A549 (cell line): Measurements from ENCODE around the gene PDP2. TPM values are rescaled to one million over a fixed set of nuclear protein-coding genes. Genes with fewer than 3 reads are reported as not detected.

Experiments used
- ATAC-seq, 2 experiments: fragments of 200-7000 bp in 1 of 2; fragments of >200 bp in 1 of 2; cut with Nextera tagmentation in 1 of 2; cut with Tn5 transposase in 1 of 2; 3 replicates each; pipeline versions ENCODE4 v1.8.0 to v1.9.1; 2018 to 2020; ENCODE audit warnings: mild to moderate bottlenecking in 1 of 2, moderate library complexity in 1 of 2
- CTCF ChIA-PET: fragments of 300-600 bp; sonication (Branson Sonifier 250); formaldehyde crosslinking; extraction: SDS; loops from one replicate; lab custom pipeline; 2021; ENCODE audit warnings: antibody characterized with exemption, inconsistent platforms; lab: Yijun Ruan, JAX
- POLR2A ChIA-PET: fragments of 350-600 bp; formaldehyde crosslinking; extraction: SDS; loops from one replicate; lab custom pipeline; 2021; ENCODE audit warnings: antibody characterized with exemption, inconsistent platforms; lab: Yijun Ruan, JAX
- DNase-seq, 2 experiments: peaks; one replicate each; pipeline versions ENCODE4 v3.0.0 to v3.0.0-alpha.2; 2011 to 2016; ENCODE audit warnings: low read depth in 1 of 2, low spot score in 1 of 2
- FAIRE-seq: peaks from 2 replicates; lab custom pipeline; 2011; peaks lifted over from hg19 to GRCh38; lab: Jason Lieb, UNC
- H3K27ac ChIP-seq, 2 experiments: fragments of >200 bp; sonication (Bioruptor Twin); formaldehyde crosslinking; 3 replicates each; pipeline ENCODE4 v1.5.1; 2016 to 2017
- H3K4me1 ChIP-seq: fragments of >200 bp; sonication (Bioruptor Twin); formaldehyde crosslinking; 3 replicates; pipeline ENCODE4 v1.6.1; 2016
- H3K4me2 ChIP-seq: fragments of >200 bp; sonication (Bioruptor Twin); formaldehyde crosslinking; 3 replicates; pipeline ENCODE4 v1.6.1; 2016
- H3K4me3 ChIP-seq: fragments of >200 bp; sonication (Bioruptor Twin); formaldehyde crosslinking; 3 replicates; pipeline ENCODE4 v1.5.1; 2016
- H3K9me3 ChIP-seq: fragments of >200 bp; sonication (Bioruptor Twin); formaldehyde crosslinking; 3 replicates; pipeline ENCODE4 v1.6.1; 2016
- CBX2 ChIP-seq: fragments of 200-600 bp; sonication (generic); IDR thresholded peaks from 2 replicates; pipeline ENCODE4 v1.6.1; 2016; ENCODE audit warnings: low read depth, mild to moderate bottlenecking, borderline replicate concordance
- CBX8 ChIP-seq: fragments of 200-600 bp; sonication (generic); IDR thresholded peaks from 2 replicates; pipeline ENCODE4 v1.6.1; 2016
- ELK1 ChIP-seq: fragments of 150-350 bp; IDR thresholded peaks from 2 replicates; pipeline ENCODE4 v1.6.1; 2014; ENCODE audit warnings: low read depth, mild to moderate bottlenecking, low read length
- HEYL ChIP-seq: fragments of 250-450 bp; sonication (Bioruptor Pico); IDR thresholded peaks from 2 replicates; pipeline ENCODE4 v1.8.0; 2021; ENCODE audit warnings: mild to moderate bottlenecking, moderate library complexity
- HOXA7 ChIP-seq: fragments of 250-450 bp; sonication (Bioruptor Pico); IDR thresholded peaks from 2 replicates; pipeline ENCODE4 v1.5.0; 2020; ENCODE audit warnings: mild to moderate bottlenecking, moderate library complexity
- HOXB13 ChIP-seq: fragments of 250-450 bp; sonication (Bioruptor Pico); IDR thresholded peaks from 2 replicates; pipeline ENCODE4 v1.5.0; 2020; ENCODE audit warnings: low read depth, mild to moderate bottlenecking, moderate library complexity
- KDM1A ChIP-seq: fragments of 200-600 bp; sonication (generic); IDR thresholded peaks from 2 replicates; pipeline ENCODE4 v1.6.1; 2016; ENCODE audit warnings: low read depth, mild to moderate bottlenecking
- MAX ChIP-seq: IDR thresholded peaks from 2 replicates; pipeline ENCODE4 v1.6.1; 2012
- NFE2L2 ChIP-seq: fragments of 150-350 bp; conservative IDR thresholded peaks from 2 replicates; pipeline ENCODE4 v1.6.1; 2014; ENCODE audit warnings: low read length
- NPAS2 ChIP-seq: fragments of 250-450 bp; sonication (Bioruptor Pico); IDR thresholded peaks from 2 replicates; pipeline ENCODE4 v1.8.0; 2022; ENCODE audit warnings: mild to moderate bottlenecking, moderate library complexity, borderline replicate concordance
- NR3C1 ChIP-seq: fragments of >200 bp; sonication (Bioruptor Twin); formaldehyde crosslinking; IDR thresholded peaks from 3 replicates; pipeline ENCODE4 v1.6.1; 2017
- PHF8 ChIP-seq: fragments of 200-600 bp; sonication (generic); IDR thresholded peaks from 2 replicates; pipeline ENCODE4 v1.6.1; 2016; ENCODE audit warnings: low read depth, mild to moderate bottlenecking, antibody characterized with exemption, moderate library complexity, borderline replicate concordance
- POLR2A ChIP-seq: IDR thresholded peaks from 2 replicates; pipeline ENCODE4 v1.6.1; 2012; ENCODE audit warnings: mild to moderate bottlenecking, low read length
- RAD21 ChIP-seq, 2 experiments: fragments of >200 bp in 1 of 2; sonication (Bioruptor Twin) in 1 of 2; formaldehyde crosslinking in 1 of 2; IDR thresholded peaks in 1 of 2; conservative IDR thresholded peaks in 1 of 2; 2 replicates in 1 of 2; 3 replicates in 1 of 2; pipeline ENCODE4 v1.6.1; 2012 to 2018; ENCODE audit warnings: inconsistent platforms in 1 of 2
- RCOR1 ChIP-seq: fragments of 150-350 bp; IDR thresholded peaks from 2 replicates; pipeline ENCODE4 v1.6.1; 2014; ENCODE audit warnings: antibody characterized with exemption, low read length, low read depth
- REST ChIP-seq: fragments of 200-600 bp; sonication (generic); IDR thresholded peaks from 2 replicates; pipeline ENCODE4 v1.6.1; 2016; ENCODE audit warnings: antibody characterized with exemption, mild to moderate bottlenecking, moderate library complexity
- RFX5 ChIP-seq: fragments of 450-650 bp; IDR thresholded peaks from 2 replicates; pipeline ENCODE4 v1.7.1; 2014; ENCODE audit warnings: antibody characterized with exemption, mild to moderate bottlenecking, moderate library complexity
- SREBF2 ChIP-seq: fragments of 450-650 bp; IDR thresholded peaks from 2 replicates; pipeline ENCODE4 v1.6.1; 2014; ENCODE audit warnings: mild to moderate bottlenecking, moderate library complexity
- TFCP2L1 ChIP-seq: fragments of 250-450 bp; sonication (Bioruptor Pico); IDR thresholded peaks from 2 replicates; pipeline ENCODE4 v1.5.0; 2021; ENCODE audit warnings: mild to moderate bottlenecking
- USF2 ChIP-seq: fragments of 450-650 bp; IDR thresholded peaks from 2 replicates; pipeline ENCODE4 v1.6.1; 2014; ENCODE audit warnings: antibody characterized with exemption
- ZC3H11A ChIP-seq: fragments of 450-650 bp; IDR thresholded peaks from 2 replicates; pipeline ENCODE4 v1.6.1; 2014; ENCODE audit warnings: antibody characterized with exemption, mild to moderate bottlenecking
- ZFP36 ChIP-seq: fragments of 450-650 bp; IDR thresholded peaks from 2 replicates; pipeline ENCODE4 v1.6.1; 2014; ENCODE audit warnings: borderline replicate concordance; ENCODE audit not compliant: partially characterized antibody
- WGBS: methylation state at CpG from one replicate; pipeline ENCODE4 v1.1.6; 2017; ENCODE audit errors: missing lambda C conversion rate; 5-methylcytosine and 5-hydroxymethylcytosine counted together
- polyA plus RNA-seq, 4 experiments: library from polyadenylated mRNA; depleted of rRNA in 3 of 4; stranded (reverse); fragments of >200 nt; fragmentation: RNase III in 1 of 4; extraction: RNeasy Plus Mini Kit Qiagen cat#74134 plus additional on column Dnase treatment in 1 of 4; gene quantifications; 2 replicates in 3 of 4; 3 replicates in 1 of 4; pipeline ENCODE4 v1.2.3, GENCODE V29; 2011 to 2017
- TF ChIP-seq, protein P1 (sequence below): fragments of >200 bp; sonication (Bioruptor Twin); formaldehyde crosslinking; IDR thresholded peaks from 3 replicates; pipeline ENCODE4 v1.5.1; 2016

PDP2 gene
- polyA plus RNA-seq, 2 of the 4 experiments (the other 2 are of a cell fraction): 10.0 to 10.5 TPM

GRCh38 chr16:66932076-66932475 lies 51.8 kb downstream of the PDP2 start:
- TF ChIP-seq NR3C1 (no peak), CBX8 (no peak), MAX (no peak), USF2 (no peak)
- Histone ChIP-seq H3K4me1 (peaks cover 44% of the 10 kb centered on the region), H3K4me3 (no peak overlapping the region), H3K4me2 (no peak overlapping the region), H3K9me3 (no peaks in the 10 kb centered on the region), H3K27ac (no peak overlapping the region)
- ChIA-PET CTCF (interaction anchor here (0.6 to 5.4 kb wide), 4 partner anchors 12 to 420 kb away, joined by 3 to 56 read pairs (median 6); no protein-coding TSS in a partner anchor), POLR2A (no interaction called here)
- no peak for DNase-seq
- no peak for FAIRE-seq
- no peak for ATAC-seq
- WGBS: 92% methylated on average over 4 of the region's 4 CpGs

DNA sequence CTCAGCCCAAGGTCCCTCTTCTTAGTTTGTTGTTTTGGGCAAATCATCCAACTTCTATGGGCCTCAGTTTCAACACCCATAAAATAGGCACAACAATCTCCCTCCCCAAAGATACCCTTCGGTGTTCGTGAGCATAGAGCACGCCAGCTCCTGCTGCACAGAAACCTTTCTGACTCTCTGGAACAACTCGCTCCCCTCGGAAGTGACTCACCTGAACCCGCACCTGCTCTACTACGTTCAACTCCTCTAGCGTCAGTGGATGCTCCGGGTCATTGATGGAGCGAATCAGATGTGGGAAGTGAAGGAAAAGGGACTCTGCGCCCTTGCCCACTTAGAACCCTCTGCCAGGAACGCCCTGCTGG lies 53.4 kb downstream of the PDP2 start:
- no peaks in the 10 kb centered on the region for H3K9me3 ChIP-seq
- peak overlapping the region; percentile 81 for H3K4me3 ChIP-seq
- 0% methylated on average over 10 of the region's 12 CpGs for WGBS
- H3K27ac ChIP-seq: peak overlapping the region; percentile 94 to 99
- ATAC-seq (0 out of 6 replicates have a peak, but pooled peaks of 1 of the 2 experiments have one; percentile 2), FAIRE-seq (no peak), DNase-seq (peak in 1 of 2 experiments; percentile 55)
- POLR2A ChIA-PET: interaction anchor here (1.2 kb wide), 1 partner anchor 122 kb away, joined by 3 read pairs; no protein-coding TSS in a partner anchor
- H3K4me2 ChIP-seq: peak overlapping the region; percentile 88
- peaks cover 28% of the 10 kb centered on the region for H3K4me1 ChIP-seq
- no peak for TF ChIP-seq RAD21 (conservative IDR thresholded peaks at IDR 0.05 in 1 of 2, IDR thresholded peaks at IDR 0.05 in 1 of 2)
- no peak for TF ChIP-seq ELK1
- TF ChIP-seq KDM1A: 0 out of 2 replicates have a peak, but pooled peaks have one; percentile 49
- CTCF ChIA-PET: interaction anchor here (1.1 to 5.4 kb wide), 2 partner anchors 13 to 39 kb away, joined by 7 to 56 read pairs; no protein-coding TSS in a partner anchor

DNA sequence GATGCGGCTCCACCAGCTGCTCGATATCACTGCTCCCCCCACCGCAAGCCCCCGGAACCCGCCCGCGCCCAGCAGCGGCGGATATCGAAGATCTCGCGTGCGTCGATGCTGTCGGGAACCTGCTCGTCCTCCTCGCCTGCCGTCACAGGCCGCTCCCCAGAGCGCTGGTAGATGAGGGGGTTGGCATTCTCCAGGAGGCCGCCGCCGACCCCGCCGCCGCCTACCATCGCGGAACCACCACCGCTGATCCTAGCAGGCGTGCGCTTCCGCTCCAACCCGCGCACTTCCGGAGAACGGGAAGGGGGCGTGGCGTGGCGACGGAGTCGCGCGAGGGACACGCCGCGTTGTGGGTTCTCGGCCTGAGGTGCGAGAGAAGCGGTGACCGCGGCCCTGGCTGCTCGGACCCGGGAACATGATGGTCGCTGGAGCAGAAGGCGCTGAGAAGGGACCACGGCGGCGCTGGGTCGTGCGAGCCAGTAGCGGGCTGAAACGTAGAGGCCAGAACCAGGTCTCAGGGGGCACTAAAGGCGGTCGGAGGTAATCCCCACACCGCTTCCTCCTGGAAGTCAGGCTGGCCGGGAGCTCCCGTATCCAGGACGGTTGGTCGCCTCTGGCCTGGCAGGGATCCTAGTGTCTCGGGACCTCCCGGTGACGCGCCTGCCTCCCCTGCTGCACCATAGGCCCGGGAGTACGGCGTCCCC lies 54.0 kb downstream of the PDP2 start, which contains the start of gene CIAO2B:
TSS of gene CIAO2B (minus strand) at position 265 of the 701 bp plus-strand sequence. CDS start at position 227, 38 bp downstream.
- ATAC-seq: peak; percentile 79 to 91
- H3K27ac ChIP-seq: peak within 1 kb of the TSS; percentile 94 to 99
- peaks cover 28% of the 10 kb centered on the region for H3K4me1 ChIP-seq
- FAIRE-seq: peak; percentile 63
- ChIA-PET POLR2A (interaction anchor here (1.2 kb wide), 1 partner anchor 122 kb away, joined by 3 read pairs; no protein-coding TSS in a partner anchor), CTCF (interaction anchor here (0.8 to 5.4 kb wide), 2 partner anchors 9 to 40 kb away, joined by 3 to 56 read pairs; partner anchors contain the start of gene RRAD)
- H3K4me3 ChIP-seq: peak within 1 kb of the TSS; percentile 81
- peak within 1 kb of the TSS; percentile 99 for H3K4me2 ChIP-seq
- peak; percentile 88 to 91 for DNase-seq
- no peaks in the 10 kb centered on the region for H3K9me3 ChIP-seq
- under 1% methylated on average over 22 of the region's 76 CpGs for WGBS
- no peak for TF ChIP-seq NPAS2 (CRISPR knock-in tag)
- TF ChIP-seq ZFP36: no peak
- no peak for TF ChIP-seq NFE2L2
- TF ChIP-seq SREBF2: no peak
- TF ChIP-seq RFX5: no peak
- TF ChIP-seq HEYL: no peak
- peak; percentile 91 for TF ChIP-seq PHF8
- TF ChIP-seq, protein P1, sequence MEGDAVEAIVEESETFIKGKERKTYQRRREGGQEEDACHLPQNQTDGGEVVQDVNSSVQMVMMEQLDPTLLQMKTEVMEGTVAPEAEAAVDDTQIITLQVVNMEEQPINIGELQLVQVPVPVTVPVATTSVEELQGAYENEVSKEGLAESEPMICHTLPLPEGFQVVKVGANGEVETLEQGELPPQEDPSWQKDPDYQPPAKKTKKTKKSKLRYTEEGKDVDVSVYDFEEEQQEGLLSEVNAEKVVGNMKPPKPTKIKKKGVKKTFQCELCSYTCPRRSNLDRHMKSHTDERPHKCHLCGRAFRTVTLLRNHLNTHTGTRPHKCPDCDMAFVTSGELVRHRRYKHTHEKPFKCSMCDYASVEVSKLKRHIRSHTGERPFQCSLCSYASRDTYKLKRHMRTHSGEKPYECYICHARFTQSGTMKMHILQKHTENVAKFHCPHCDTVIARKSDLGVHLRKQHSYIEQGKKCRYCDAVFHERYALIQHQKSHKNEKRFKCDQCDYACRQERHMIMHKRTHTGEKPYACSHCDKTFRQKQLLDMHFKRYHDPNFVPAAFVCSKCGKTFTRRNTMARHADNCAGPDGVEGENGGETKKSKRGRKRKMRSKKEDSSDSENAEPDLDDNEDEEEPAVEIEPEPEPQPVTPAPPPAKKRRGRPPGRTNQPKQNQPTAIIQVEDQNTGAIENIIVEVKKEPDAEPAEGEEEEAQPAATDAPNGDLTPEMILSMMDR: no peak
- TF ChIP-seq POLR2A: peak; percentile 94
- TF ChIP-seq RCOR1: no peak
- peak; percentile 66 for TF ChIP-seq REST
- TF ChIP-seq TFCP2L1 (CRISPR knock-in tag): no peak
- TF ChIP-seq KDM1A: no peak
- TF ChIP-seq NR3C1: no peak
- no peak for TF ChIP-seq CBX2
- TF ChIP-seq ZC3H11A: no peak
- no peak for TF ChIP-seq HOXA7
- no peak for TF ChIP-seq ELK1
- TF ChIP-seq HOXB13 (CRISPR knock-in tag): no peak
